CD14-positive monocyte (primary cell): ENCODE results near the gene SHISA6. TPM values are rescaled to one million over a fixed set of nuclear protein-coding genes. Genes with fewer than 3 reads are reported as not detected.

Experiments used
- DNase-seq, 3 donors: peaks; one replicate each; pipeline ENCODE4 v3.0.0-alpha.2; 2011 to 2022
- H2AFZ ChIP-seq: 2 replicates; pipeline ENCODE4 v1.6.0; 2012; ENCODE audit warnings: mild to moderate bottlenecking, low read depth, low read length, inconsistent platforms; ENCODE audit not compliant: insufficient read depth, poor library complexity, severe bottlenecking
- H3K27ac ChIP-seq, 2 donors: 1 replicate in 1 of 2; 2 replicates in 1 of 2; pipeline ENCODE4 v1.5.1; 2012 to 2013; ENCODE audit warnings: low read length in 2 of 2, control low read depth in 1 of 2, inconsistent platforms in 1 of 2, low read depth in 1 of 2, mild to moderate bottlenecking in 1 of 2
- H3K27me3 ChIP-seq, 2 donors: one replicate each; pipeline versions ENCODE4 v1.6.0 to v1.6.1; 2011 to 2013; ENCODE audit warnings: low read length in 2 of 2; ENCODE audit not compliant: control insufficient read depth in 2 of 2, insufficient read depth in 2 of 2
- H3K36me3 ChIP-seq, 2 donors: replicated peaks in 1 of 2; 1 replicate in 1 of 2; 2 replicates in 1 of 2; pipeline versions ENCODE4 v1.5.1 to v1.6.1; 2012 to 2013; ENCODE audit warnings: low read length in 2 of 2, control low read depth in 1 of 2, inconsistent platforms in 1 of 2, mild to moderate bottlenecking in 1 of 2; ENCODE audit not compliant: insufficient read depth in 2 of 2, control insufficient read depth in 1 of 2
- H3K4me1 ChIP-seq, 2 donors: 1 replicate in 1 of 2; 2 replicates in 1 of 2; pipeline versions ENCODE4 v1.5.1 to v1.6.1; 2012 to 2013; ENCODE audit warnings: low read length in 2 of 2, control low read depth in 1 of 2, inconsistent platforms in 1 of 2, mild to moderate bottlenecking in 1 of 2, moderate library complexity in 1 of 2; ENCODE audit not compliant: insufficient read depth in 2 of 2, control insufficient read depth in 1 of 2
- H3K4me2 ChIP-seq: replicated peaks from 2 replicates; pipeline ENCODE3; 2012; ENCODE audit warnings: low read length, moderate library complexity, mild to moderate bottlenecking; ENCODE audit not compliant: poor library complexity, severe bottlenecking; ENCODE audit errors: extremely low read depth
- H3K4me3 ChIP-seq, 3 experiments: fragments of 200-600 bp in 1 of 3; sonication (generic) in 1 of 3; replicated peaks in 1 of 3; 1 replicate in 2 of 3; 2 replicates in 1 of 3; pipeline ENCODE4 v1.5.1; 2011 to 2013; ENCODE audit warnings: low read length in 3 of 3, mild to moderate bottlenecking in 3 of 3, control low read depth in 2 of 3, low read depth in 2 of 3, inconsistent platforms in 1 of 3, moderate library complexity in 1 of 3
- H3K79me2 ChIP-seq: 2 replicates; pipeline ENCODE4 v1.6.0; 2012; ENCODE audit warnings: mild to moderate bottlenecking, control low read depth, inconsistent platforms, low read length, moderate library complexity; ENCODE audit not compliant: insufficient read depth
- H3K9ac ChIP-seq: 2 replicates; pipeline ENCODE4 v1.6.0; 2017; ENCODE audit warnings: low read length, mild to moderate bottlenecking; ENCODE audit not compliant: insufficient read depth, poor library complexity, severe bottlenecking
- H3K9me3 ChIP-seq, 2 donors: replicated peaks in 1 of 2; 1 replicate in 1 of 2; 2 replicates in 1 of 2; pipeline versions ENCODE4 v1.5.1 to v1.6.1; 2012 to 2013; ENCODE audit warnings: low read length in 2 of 2, control low read depth in 1 of 2; ENCODE audit not compliant: control insufficient read depth in 1 of 2, insufficient read depth in 1 of 2
- H4K20me1 ChIP-seq: 2 replicates; pipeline ENCODE4 v1.6.0; 2012; ENCODE audit warnings: mild to moderate bottlenecking, low read length, control low read depth, moderate library complexity; ENCODE audit not compliant: insufficient read depth
- H3K27ac Mint-ChIP-seq, 7 donors: one replicate each; pipeline ENCODE4 v1.8.0; 2020; ENCODE audit warnings: mild to moderate bottlenecking in 7 of 7, mixed read lengths in 7 of 7, moderate library complexity in 6 of 7, inconsistent platforms in 2 of 7
- H3K27me3 Mint-ChIP-seq, 3 donors: one replicate each; pipeline ENCODE4 v1.8.0; 2021 to 2022; ENCODE audit warnings: low read depth in 3 of 3, mild to moderate bottlenecking in 3 of 3, mixed read lengths in 3 of 3, moderate library complexity in 3 of 3, inconsistent platforms in 1 of 3
- H3K36me3 Mint-ChIP-seq, 2 donors: one replicate each; pipeline ENCODE4 v1.8.0; 2020; ENCODE audit warnings: mixed read lengths in 2 of 2, inconsistent platforms in 1 of 2, mild to moderate bottlenecking in 1 of 2
- H3K4me1 Mint-ChIP-seq: one replicate; pipeline ENCODE4 v1.8.0; 2020; ENCODE audit warnings: mild to moderate bottlenecking, mixed read lengths
- H3K4me3 Mint-ChIP-seq, 2 donors: one replicate each; pipeline ENCODE4 v1.8.0; 2020; ENCODE audit warnings: mild to moderate bottlenecking in 2 of 2, mixed read lengths in 2 of 2, moderate library complexity in 1 of 2
- H3K9me3 Mint-ChIP-seq, 7 donors: one replicate each; pipeline ENCODE4 v1.8.0; 2020 to 2022; ENCODE audit warnings: mixed read lengths in 7 of 7, mild to moderate bottlenecking in 6 of 7, moderate library complexity in 6 of 7, inconsistent platforms in 2 of 7
- CTCF ChIP-seq: fragments of 200-600 bp; IDR thresholded peaks from one replicate; pipeline ENCODE4 v1.8.0; 2022; ENCODE audit warnings: antibody characterized with exemption, mild to moderate bottlenecking
- WGBS: methylation state at CpG from one replicate; pipeline ENCODE4 v1.1.5; 2013; ENCODE audit warnings: missing lambda C conversion rate; ENCODE audit not compliant: insufficient coverage; 5-methylcytosine and 5-hydroxymethylcytosine counted together
- intact Hi-C, 2 donors: fragments of 100-400 bp; cut with micrococcal nuclease; formaldehyde crosslinking; loops; one replicate each; pipeline versions ENCODE4 v1.15.0 to v1.15.1; 2023
- polyA plus RNA-seq, 3 donors: library from polyadenylated mRNA; depleted of rRNA in 1 of 3; unstranded in 2 of 3; stranded (reverse) in 1 of 3; fragments of 300-500 nt in 2 of 3; fragments of >200 nt in 1 of 3; fragmentation: Illumina TruSeq in 2 of 3; gene quantifications; 1 replicate in 2 of 3; 2 replicates in 1 of 3; pipeline ENCODE4 v1.2.3, GENCODE V29; 2012 to 2021

Gene SHISA6
- polyA plus RNA-seq, 3 donors = not detected

- intact Hi-C loops = no loop called here
- no peak overlapping the region for H3K27ac ChIP-seq
- peaks cover 26 to 50% of the 10 kb centered on the region in 2 donors for H3K27me3 ChIP-seq
- H3K27ac Mint-ChIP-seq = no peak overlapping the region
- no peaks in the 10 kb centered on the region for H3K4me1 Mint-ChIP-seq
- no peaks in the 10 kb centered on the region for H3K4me1 ChIP-seq
- TF ChIP-seq CTCF = no peak
- 8% methylated on average over 56 of the region's 58 CpGs for WGBS
- peaks cover 0 to 14% (median 2%) of the 10 kb centered on the region in 7 donors for H3K9me3 Mint-ChIP-seq
- no peaks in the 10 kb centered on the region for H3K36me3 Mint-ChIP-seq
- no peak overlapping the region for H3K9ac ChIP-seq
- no peak overlapping the region for H3K4me3 ChIP-seq
- DNase-seq = no peak
- peaks cover 0 to 11% of the 10 kb centered on the region in 2 donors for H3K9me3 ChIP-seq
- H3K4me2 ChIP-seq = no peak overlapping the region
- H2AFZ ChIP-seq = no peak overlapping the region
- H4K20me1 ChIP-seq = no peaks in the 10 kb centered on the region
- H3K36me3 ChIP-seq = no peaks in the 10 kb centered on the region
- H3K79me2 ChIP-seq = no peaks in the 10 kb centered on the region
- peak overlapping the region in 1 of 2 donors; percentile 79 for H3K4me3 Mint-ChIP-seq
- peaks cover 41 to 60% (median 42%) of the 10 kb centered on the region in 3 donors for H3K27me3 Mint-ChIP-seq
Measured at GRCh38 chr17:11241611-11242226, 706 bp downstream of the SHISA6 start.

GRCh38 chr17:11242411-11242810, 1.4 kb downstream of the SHISA6 start:
- H2AFZ ChIP-seq = no peak overlapping the region
- no peak overlapping the region for H3K4me2 ChIP-seq
- WGBS = 25% methylated on average over 9 of the region's 9 CpGs
- no peaks in the 10 kb centered on the region for H3K4me1 ChIP-seq
- Mint-ChIP-seq H3K9me3 (peaks cover 0 to 14% (median 2%) of the 10 kb centered on the region in 7 donors), H3K4me1 (no peaks in the 10 kb centered on the region), H3K4me3 (peak overlapping the region in 1 of 2 donors; percentile 79), H3K27ac (no peak overlapping the region), H3K36me3 (no peaks in the 10 kb centered on the region), H3K27me3 (peaks cover 41 to 57% (median 44%) of the 10 kb centered on the region in 3 donors)
- no peaks in the 10 kb centered on the region for H3K79me2 ChIP-seq
- DNase-seq = no peak
- no peak overlapping the region for H3K4me3 ChIP-seq
- no peak overlapping the region for H3K9ac ChIP-seq
- peaks cover 0 to 11% of the 10 kb centered on the region in 2 donors for H3K9me3 ChIP-seq
- no peaks in the 10 kb centered on the region for H3K36me3 ChIP-seq
- intact Hi-C loops = no loop called here
- no peak overlapping the region for H3K27ac ChIP-seq
- H4K20me1 ChIP-seq = no peaks in the 10 kb centered on the region
- TF ChIP-seq CTCF = no peak
- H3K27me3 ChIP-seq = peaks cover 26 to 50% of the 10 kb centered on the region in 2 donors
